ENCODE measurements around the gene LAMA3. TPM values are rescaled to one million over a fixed set of nuclear protein-coding genes. Genes with fewer than 3 reads are reported as not detected.

The LAMA3 gene
- total and polyA plus RNA-seq, 2 of the 13 experiments (the other 11 are each of a cell fraction or from before 2014, with no cell fraction given): 0.45 to 2.2 TPM

GRCh38 chr18:23832911-23833310 lies 143.7 kb downstream of the LAMA3 start:
- Histone ChIP-seq H4K20me1 (ENCODE audit: insufficient read depth, low read length) (no peaks in the 10 kb centered on the region), H2AFZ (ENCODE audit: low read length) (no peak overlapping the region), H3K79me2 (ENCODE audit: insufficient read depth, low read length) (no peaks in the 10 kb centered on the region), H3K9me3 (ENCODE audit: low read length) (no peaks in the 10 kb centered on the region), H3K4me1 (ENCODE audit: insufficient read depth, low read length) (no peaks in the 10 kb centered on the region), H3K27me3 (ENCODE audit: control insufficient read depth in 1 of 2, insufficient read depth in 2 of 2, low read length in 2 of 2) (0 out of 5 replicates have a peak, but pooled peaks cover 0 to 13% of the 10 kb centered on the region in 2 experiments), H3K27ac (ENCODE audit: extremely low read length, insufficient read depth, low read length) (no peak overlapping the region), H3K9ac (ENCODE audit: insufficient read depth, low read depth, low read length) (no peak overlapping the region), H3K4me3 (replicated peaks in 1 of 3; ENCODE audit: insufficient read depth in 1 of 3, low read depth in 2 of 3, low read length in 3 of 3) (no peak overlapping the region), H3K4me2 (ENCODE audit: low read depth, low read length) (no peak overlapping the region), H3K36me3 (replicated peaks in 1 of 2; ENCODE audit: control insufficient read depth in 1 of 2, insufficient read depth in 2 of 2, low read length in 2 of 2) (no peaks in the 10 kb centered on the region)
- DNase-seq (ENCODE audit: low spot score) (no peak), FAIRE-seq (no peak), ATAC-seq (no peak)
- POLR2A ChIA-PET: no interaction called here
- CTCF ChIA-PET (ENCODE audit: low intra/inter-chr PET ratio, low total read pairs): no interaction called here
- WGBS (ENCODE audit: low lambda C conversion rate): 0% methylated on average over 3 of the region's 3 CpGs
- in situ Hi-C loops (cut with HindIII; ENCODE audit: extremely low pct_ligation_motif_present, low pct_unique_long_range_greater_than_20kb): no loop called here
- intact Hi-C loops (cut with micrococcal nuclease; ENCODE audit: unreplicated experiment): no loop called here
- TF ChIP-seq, protein P1, sequence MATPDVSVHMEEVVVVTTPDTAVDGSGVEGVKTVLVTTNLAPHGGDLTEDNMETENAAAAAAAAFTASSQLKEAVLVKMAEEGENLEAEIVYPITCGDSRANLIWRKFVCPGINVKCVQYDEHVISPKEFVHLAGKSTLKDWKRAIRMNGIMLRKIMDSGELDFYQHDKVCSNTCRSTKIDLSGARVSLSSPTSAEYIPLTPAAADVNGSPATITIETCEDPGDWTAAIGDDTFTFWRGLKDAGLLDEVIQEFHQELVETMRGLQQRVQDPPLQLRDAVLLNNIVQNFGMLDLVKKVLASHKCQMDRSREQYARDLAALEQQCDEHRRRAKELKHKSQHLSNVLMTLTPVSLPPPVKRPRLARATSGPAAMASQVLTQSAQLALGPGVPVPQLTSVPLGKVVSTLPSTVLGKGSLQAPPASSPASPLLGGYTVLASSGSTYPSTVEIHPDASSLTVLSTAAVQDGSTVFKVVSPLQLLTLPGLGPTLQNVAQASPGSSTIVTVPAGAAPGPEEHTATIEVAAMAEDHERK (CRISPR knock-in tag; IDR thresholded peaks at IDR 0.05; ENCODE audit: low read depth): no peak
- TF ChIP-seq NFKB2 (CRISPR knock-in tag; IDR thresholded peaks at IDR 0.05; ENCODE audit: borderline replicate concordance): no peak
- TF ChIP-seq FOXK2 (IDR thresholded peaks at IDR 0.05): no peak
- TF ChIP-seq ATF6 (CRISPR knock-in tag; conservative IDR thresholded peaks at IDR 0.05): no peak
- TF ChIP-seq, protein P2, sequence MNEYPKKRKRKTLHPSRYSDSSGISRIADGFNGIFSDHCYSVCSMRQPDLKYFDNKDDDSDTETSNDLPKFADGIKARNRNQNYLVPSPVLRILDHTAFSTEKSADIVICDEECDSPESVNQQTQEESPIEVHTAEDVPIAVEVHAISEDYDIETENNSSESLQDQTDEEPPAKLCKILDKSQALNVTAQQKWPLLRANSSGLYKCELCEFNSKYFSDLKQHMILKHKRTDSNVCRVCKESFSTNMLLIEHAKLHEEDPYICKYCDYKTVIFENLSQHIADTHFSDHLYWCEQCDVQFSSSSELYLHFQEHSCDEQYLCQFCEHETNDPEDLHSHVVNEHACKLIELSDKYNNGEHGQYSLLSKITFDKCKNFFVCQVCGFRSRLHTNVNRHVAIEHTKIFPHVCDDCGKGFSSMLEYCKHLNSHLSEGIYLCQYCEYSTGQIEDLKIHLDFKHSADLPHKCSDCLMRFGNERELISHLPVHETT (CRISPR knock-in tag; conservative IDR thresholded peaks at IDR 0.05): no peak
- no peak for TF ChIP-seq ZXDC (CRISPR knock-in tag; IDR thresholded peaks at IDR 0.05)
- TF ChIP-seq BRD4 (CRISPR knock-in tag; IDR thresholded peaks at IDR 0.05): no peak
- TF ChIP-seq YY1 (IDR thresholded peaks at IDR 0.05; ENCODE audit: insufficient read depth, insufficient replicate concordance, low read depth, low read length): no peak
- TF ChIP-seq ZNF460 (CRISPR knock-in tag; IDR thresholded peaks at IDR 0.05; ENCODE audit: borderline replicate concordance): no peak
- TF ChIP-seq ZNF674 (CRISPR knock-in tag; IDR thresholded peaks at IDR 0.05; ENCODE audit: low read depth): no peak
- TF ChIP-seq IKZF1 (IDR thresholded peaks at IDR 0.05): no peak
- no peak for TF ChIP-seq ZFP36L2 (CRISPR knock-in tag; IDR thresholded peaks at IDR 0.05)
- no peak for TF ChIP-seq ZNF124 (CRISPR knock-in tag; IDR thresholded peaks at IDR 0.05)
- no peak for TF ChIP-seq ZSCAN22 (CRISPR knock-in tag; IDR thresholded peaks at IDR 0.05)
- no peak for TF ChIP-seq RAD51 (IDR thresholded peaks at IDR 0.05; ENCODE audit: borderline replicate concordance)
- TF ChIP-seq KAT7 (CRISPR knock-in tag; IDR thresholded peaks at IDR 0.05; ENCODE audit: borderline replicate concordance): no peak
- no peak for TF ChIP-seq CC2D1A (CRISPR knock-in tag; IDR thresholded peaks at IDR 0.05)
- TF ChIP-seq ZFP41 (CRISPR knock-in tag; IDR thresholded peaks at IDR 0.05; ENCODE audit: borderline replicate concordance): no peak
- no peak for TF ChIP-seq ZSCAN12 (CRISPR knock-in tag; IDR thresholded peaks at IDR 0.05)
- no TSS peak for BruUV-seq (replicated peaks)
